Subcutaneous adipose tissue (tissue), 4 donors: ENCODE measurements around the gene DLG2. TPM values are rescaled to one million over a fixed set of nuclear protein-coding genes. Genes with fewer than 3 reads are reported as not detected.

Experiments used
- CTCF ChIP-seq: fragments of 450-650 bp; IDR thresholded peaks from one replicate; pipeline ENCODE4 v1.5.1; 2016; ENCODE audit warnings: low read depth, mild to moderate bottlenecking, control low read depth, antibody characterized with exemption, moderate library complexity
- total RNA-seq, 4 donors: library from RNA; depleted of rRNA; stranded (reverse); fragments of >200 nt; gene quantifications; one replicate each; pipeline ENCODE4 v1.1.0, GENCODE V29; 2016

The DLG2 gene
- total RNA-seq, 4 donors from 2014 or later: 3.6 to 7.0 (median 6.1) TPM

GRCh38 chr11:84310268-84310667, 1316.9 kb downstream of the DLG2 start:
- TF ChIP-seq CTCF: no peak

GRCh38 chr11:84300092-84300491, 1327.1 kb downstream of the DLG2 start:
- TF ChIP-seq CTCF: no peak

- no peak for TF ChIP-seq CTCF
Observed at GRCh38 chr11:84297570-84297969, 1329.6 kb downstream of the DLG2 start.

GRCh38 chr11:84295815-84296214, 1331.3 kb downstream of the DLG2 start:
- no peak for TF ChIP-seq CTCF

GRCh38 chr11:84292955-84293354, 1334.2 kb downstream of the DLG2 start:
- no peak for TF ChIP-seq CTCF

GRCh38 chr11:84292006-84292405, 1335.1 kb downstream of the DLG2 start:
- TF ChIP-seq CTCF: no peak

- TF ChIP-seq CTCF: no peak
Observed at GRCh38 chr11:84290647-84291046, 1336.5 kb downstream of the DLG2 start.
